HEK293T (cell line): ENCODE data around the gene NELFB.

Experiments used
- CTCF ChIA-PET: fragments of 350-600 bp; formaldehyde crosslinking; extraction: SDS; loops from one replicate; lab custom pipeline; 2021; ENCODE audit warnings: antibody characterized with exemption, inconsistent platforms; lab: Yijun Ruan, JAX
- POLR2A ChIA-PET: fragments of 350-600 bp; formaldehyde crosslinking; extraction: SDS; loops from one replicate; lab custom pipeline; 2020; ENCODE audit warnings: antibody characterized with exemption, inconsistent platforms; lab: Yijun Ruan, JAX
- DNase-seq: peaks from one replicate; pipeline ENCODE4 v3.0.0; 2012; ENCODE audit warnings: mixed read lengths; ENCODE audit errors: extremely low spot score
- ARNT ChIP-seq: fragments of 450-650 bp; IDR thresholded peaks from 2 replicates; pipeline ENCODE4 v1.6.1; 2017; ENCODE audit warnings: mild to moderate bottlenecking
- BHLHE40 ChIP-seq: fragments of 450-650 bp; IDR thresholded peaks from 2 replicates; pipeline ENCODE4 v1.6.1; 2016; ENCODE audit warnings: mild to moderate bottlenecking, moderate library complexity, borderline replicate concordance
- CTBP1 ChIP-seq: fragments of 450-650 bp; IDR thresholded peaks from 2 replicates; pipeline ENCODE4 v1.6.1; 2016; ENCODE audit warnings: borderline replicate concordance
- ELF4 ChIP-seq: fragments of 450-650 bp; IDR thresholded peaks from 2 replicates; pipeline ENCODE4 v1.6.1; 2017; ENCODE audit warnings: antibody characterized with exemption
- FOXA1 ChIP-seq: fragments of 450-650 bp; IDR thresholded peaks from 2 replicates; pipeline ENCODE4 v1.6.1; 2016; ENCODE audit warnings: mild to moderate bottlenecking
- FOXK2 ChIP-seq: fragments of 450-650 bp; IDR thresholded peaks from 2 replicates; pipeline ENCODE4 v1.6.1; 2016; ENCODE audit warnings: mild to moderate bottlenecking
- FOXM1 ChIP-seq: fragments of 450-650 bp; IDR thresholded peaks from 2 replicates; pipeline ENCODE4 v1.6.1; 2017; ENCODE audit warnings: mild to moderate bottlenecking, borderline replicate concordance
- HDGF ChIP-seq: fragments of 450-650 bp; IDR thresholded peaks from 2 replicates; pipeline ENCODE4 v1.6.1; 2017; ENCODE audit warnings: antibody characterized with exemption, borderline replicate concordance
- L3MBTL2 ChIP-seq: fragments of 450-650 bp; conservative IDR thresholded peaks from 2 replicates; pipeline ENCODE4 v1.6.1; 2016; ENCODE audit warnings: mild to moderate bottlenecking
- LEF1 ChIP-seq: fragments of 450-650 bp; IDR thresholded peaks from 2 replicates; pipeline ENCODE4 v1.6.1; 2017; ENCODE audit warnings: mild to moderate bottlenecking, borderline replicate concordance
- NFRKB ChIP-seq: fragments of 450-650 bp; IDR thresholded peaks from 2 replicates; pipeline ENCODE4 v1.6.1; 2016; ENCODE audit warnings: mild to moderate bottlenecking, moderate library complexity
- SP1 ChIP-seq: fragments of 450-650 bp; IDR thresholded peaks from 2 replicates; pipeline ENCODE4 v1.6.1; 2017
- SUZ12 ChIP-seq: fragments of 450-650 bp; IDR thresholded peaks from 2 replicates; pipeline ENCODE4 v1.6.1; 2016; ENCODE audit warnings: mild to moderate bottlenecking
- TARDBP ChIP-seq: fragments of 450-650 bp; IDR thresholded peaks from 2 replicates; pipeline ENCODE4 v1.6.1; 2016
- ZNF384 ChIP-seq: fragments of 450-650 bp; IDR thresholded peaks from 2 replicates; pipeline ENCODE4 v1.6.1; 2016
- TF ChIP-seq, protein P1 (sequence below): fragments of 450-650 bp; IDR thresholded peaks from 2 replicates; pipeline ENCODE4 v1.6.1; 2016

NELFB gene

GRCh38 chr9:137250329-137251193 lies 4.6 kb upstream of the NELFB start:
- POLR2A ChIA-PET: interaction anchor here (1.3 to 8.8 kb wide), 2 partner anchors 8 to 10 kb away, joined by 3 to 90 read pairs; partner anchors contain the start of gene TUBB4B
- CTCF ChIA-PET: interaction anchor here (0.6 kb wide), 1 partner anchor 12 kb away, joined by 3 read pairs; no protein-coding TSS in a partner anchor
- DNase-seq: no peak
- TF ChIP-seq ZNF384 (no peak), BHLHE40 (no peak), ELF4 (no peak), TARDBP (no peak), CTBP1 (no peak), FOXK2 (no peak), LEF1 (no peak), ARNT (no peak), FOXA1 (no peak), SP1 (no peak), NFRKB (no peak)
- TF ChIP-seq, protein P1, sequence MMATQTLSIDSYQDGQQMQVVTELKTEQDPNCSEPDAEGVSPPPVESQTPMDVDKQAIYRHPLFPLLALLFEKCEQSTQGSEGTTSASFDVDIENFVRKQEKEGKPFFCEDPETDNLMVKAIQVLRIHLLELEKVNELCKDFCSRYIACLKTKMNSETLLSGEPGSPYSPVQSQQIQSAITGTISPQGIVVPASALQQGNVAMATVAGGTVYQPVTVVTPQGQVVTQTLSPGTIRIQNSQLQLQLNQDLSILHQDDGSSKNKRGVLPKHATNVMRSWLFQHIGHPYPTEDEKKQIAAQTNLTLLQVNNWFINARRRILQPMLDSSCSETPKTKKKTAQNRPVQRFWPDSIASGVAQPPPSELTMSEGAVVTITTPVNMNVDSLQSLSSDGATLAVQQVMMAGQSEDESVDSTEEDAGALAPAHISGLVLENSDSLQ: no peak

DNA sequence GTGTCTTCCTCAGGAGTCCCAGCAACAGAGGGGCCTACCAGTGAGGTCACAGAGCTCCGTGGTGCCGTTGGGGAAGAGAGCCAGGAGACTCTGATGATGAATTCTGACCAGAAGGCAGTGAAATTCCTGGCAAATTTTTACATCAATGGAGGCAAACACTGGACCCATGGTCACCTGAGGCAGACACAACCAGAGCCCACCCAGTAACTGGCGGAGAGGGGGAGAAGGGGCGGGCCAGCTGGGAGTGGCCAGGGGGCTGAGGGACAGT lies 4.0 kb upstream of the NELFB start, which contains the start of gene STPG3:
STPG3 (plus strand) TSS at position 93 of the 268 bp plus-strand sequence; CDS start at position 94, 1 bp downstream.
- POLR2A ChIA-PET: interaction anchor here (8.8 kb wide), 1 partner anchor 11 kb away, joined by 90 read pairs; the partner anchor contains the start of gene TUBB4B
- TF ChIP-seq L3MBTL2 (no peak), SUZ12 (no peak), CTBP1 (no peak), ZNF384 (no peak), FOXK2 (no peak), LEF1 (no peak), FOXA1 (no peak)
- no peak for DNase-seq
- CTCF ChIA-PET: interaction anchor here (0.6 kb wide), 1 partner anchor 11 kb away, joined by 3 read pairs; no protein-coding TSS in a partner anchor

DNA sequence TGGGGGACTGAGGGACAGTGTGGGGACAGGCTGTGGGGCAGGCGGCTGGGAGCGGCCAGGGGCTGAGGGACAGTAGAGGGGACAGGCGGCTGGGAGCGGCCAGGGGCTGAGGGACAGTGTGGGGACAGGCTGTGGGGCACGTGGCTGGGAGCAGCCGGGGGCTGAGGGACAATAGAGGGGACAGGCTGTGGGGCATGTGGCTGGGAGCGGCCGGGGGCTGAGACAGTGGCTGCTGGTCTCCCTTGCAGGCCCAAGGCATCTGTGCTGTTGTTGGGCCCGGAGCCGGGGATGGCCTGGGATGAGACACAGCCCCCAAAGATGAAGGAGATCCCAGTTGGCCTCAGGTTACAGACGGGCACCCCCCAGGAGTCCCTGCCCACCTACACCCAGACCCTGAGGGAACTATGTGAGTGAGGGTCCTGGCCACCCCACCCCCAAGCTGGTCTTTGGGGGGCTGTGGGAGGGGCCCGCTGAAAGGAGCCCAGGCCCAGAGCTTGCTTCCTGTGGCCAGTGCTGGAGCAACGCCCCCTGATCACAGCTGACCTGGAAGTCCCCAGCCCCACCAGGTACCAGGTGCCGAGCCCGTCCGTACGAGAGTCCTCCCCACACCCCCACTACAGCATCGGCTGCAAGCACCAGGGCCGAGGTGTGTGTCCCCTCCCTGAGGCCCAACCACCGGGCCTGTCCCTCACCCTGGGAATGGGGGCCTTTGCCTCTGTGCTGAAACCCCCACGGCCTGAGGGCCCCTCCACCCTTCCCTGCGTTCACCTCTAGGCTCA lies 3.4 kb upstream of the NELFB start:
- ChIA-PET POLR2A (interaction anchor here (8.8 kb wide), 1 partner anchor 11 kb away, joined by 90 read pairs; the partner anchor contains the start of gene TUBB4B), CTCF (interaction anchor here (0.6 kb wide), 1 partner anchor 10 kb away, joined by 3 read pairs; no protein-coding TSS in a partner anchor)
- no peak for DNase-seq
- no peak for TF ChIP-seq BHLHE40

DNA sequence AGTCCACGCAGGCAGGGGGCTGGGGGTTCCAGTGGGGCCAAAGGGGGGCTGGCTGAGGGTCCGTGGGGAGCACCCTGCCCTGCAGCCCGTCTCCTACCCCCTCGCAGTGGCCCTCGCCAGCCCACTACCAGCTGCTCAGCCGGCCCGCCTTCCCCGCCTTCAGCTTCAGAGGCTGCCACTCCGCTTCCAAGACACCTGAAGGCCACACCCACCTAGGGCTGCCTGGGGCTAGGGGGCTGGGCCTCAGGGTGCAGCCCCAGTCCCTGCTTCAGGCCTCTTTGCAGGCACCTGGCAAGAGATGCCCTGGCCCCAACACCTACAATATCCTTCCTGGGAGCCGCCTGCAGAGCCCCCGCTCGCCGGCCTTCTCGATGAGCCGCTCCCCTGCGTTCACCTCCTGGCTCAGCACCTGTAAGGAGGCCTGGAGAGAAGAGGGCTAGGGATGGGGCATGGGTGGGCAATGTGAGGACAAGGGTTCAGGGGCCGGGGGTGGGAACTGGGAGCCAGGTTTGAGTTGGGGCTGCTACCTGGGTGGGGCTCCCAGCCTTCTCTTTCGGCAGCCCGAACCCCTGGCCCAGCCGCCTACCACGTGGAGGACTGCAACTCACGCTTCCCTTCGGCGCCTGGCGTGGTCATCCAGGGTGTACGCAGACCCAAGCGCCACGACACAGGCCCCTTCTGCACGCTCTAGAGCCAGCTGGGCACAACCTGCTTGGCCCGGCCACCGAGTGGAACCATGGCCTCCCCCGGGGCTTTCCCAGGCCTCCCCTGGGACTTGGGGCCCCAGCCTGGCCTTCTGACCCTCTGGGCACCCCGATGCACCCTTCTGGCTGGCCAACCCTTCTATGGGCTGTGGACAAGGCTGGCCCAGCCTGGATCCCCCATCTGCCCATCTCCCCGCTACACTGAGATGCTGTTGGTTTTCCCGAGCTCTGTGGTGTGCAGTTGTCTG lies 2.3 kb upstream of the NELFB start:
- TF ChIP-seq SP1 (no peak), FOXA1 (no peak), SUZ12 (no peak), ELF4 (no peak), ARNT (no peak), L3MBTL2 (no peak), LEF1 (no peak), FOXM1 (no peak), HDGF (no peak), CTBP1 (no peak)
- DNase-seq: no peak
- ChIA-PET CTCF (interaction anchor here (0.7 to 1.9 kb wide), 2 partner anchors 16 to 19 kb away, joined by 3 to 9 read pairs; no protein-coding TSS in a partner anchor), POLR2A (interaction anchor here (0.6 to 8.8 kb wide), 5 partner anchors 9 to 169 kb away, joined by 3 to 90 read pairs (median 6); partner anchors contain the start of genes NRARP and TUBB4B)

GRCh38 chr9:137253717-137254623 lies 1.2 kb upstream of the NELFB start:
- no peak for DNase-seq
- ChIA-PET CTCF (interaction anchor here (0.5 to 1.9 kb wide), 3 partner anchors 17 to 119 kb away, joined by 3 to 9 read pairs (median 3); no protein-coding TSS in a partner anchor), POLR2A (interaction anchor here (0.6 to 8.8 kb wide), 8 partner anchors 10 to 168 kb away, joined by 3 to 90 read pairs (median 6); partner anchors contain the start of genes NRARP and TUBB4B)
- TF ChIP-seq CTBP1: no peak
- no peak for TF ChIP-seq TARDBP
- TF ChIP-seq NFRKB: no peak
- no peak for TF ChIP-seq FOXK2
- no peak for TF ChIP-seq L3MBTL2
- no peak for TF ChIP-seq ELF4
- TF ChIP-seq SP1: no peak
- no peak for TF ChIP-seq BHLHE40
- no peak for TF ChIP-seq ARNT
- no peak for TF ChIP-seq HDGF
- TF ChIP-seq, protein P1: no peak
- no peak for TF ChIP-seq ZNF384
- TF ChIP-seq FOXA1: no peak
- no peak for TF ChIP-seq FOXM1
- TF ChIP-seq SUZ12: no peak
- no peak for TF ChIP-seq LEF1
